Measurements from ENCODE around the gene MTRR. TPM values are rescaled to one million over a fixed set of nuclear protein-coding genes. Genes with fewer than 3 reads are reported as not detected.

The MTRR gene
- total RNA-seq, 2 donors from 2014 or later, result 30.5 to 51.9 TPM

- Histone ChIP-seq H3K4me3 (no peak overlapping the region), H3K36me3 (no peaks in the 10 kb centered on the region), H3K27me3 (replicated peaks; ENCODE audit: insufficient read depth) (no peaks in the 10 kb centered on the region), H3K27ac (no peak overlapping the region), H3K4me1 (ENCODE audit: control insufficient read depth in 1 of 2, low read depth in 2 of 2) (peaks cover 2 to 4% of the 10 kb centered on the region in 2 donors), H3K9me3 (no peaks in the 10 kb centered on the region)
- ATAC-seq (ENCODE audit: insufficient number of reproducible peaks, low FRiP score, low read depth) (no peak), DNase-seq (ENCODE audit: low spot score) (no peak)
- no peak for TF ChIP-seq CTCF (IDR thresholded peaks at IDR 0.05)
Observed at GRCh38 chr5:7844901-7845300, 24.0 kb upstream of the MTRR start.

- Histone ChIP-seq H3K9me3 (no peaks in the 10 kb centered on the region), H3K27me3 (replicated peaks; ENCODE audit: insufficient read depth) (no peaks in the 10 kb centered on the region), H3K36me3 (no peaks in the 10 kb centered on the region), H3K27ac (no peak overlapping the region), H3K4me3 (no peak overlapping the region), H3K4me1 (ENCODE audit: control insufficient read depth in 1 of 2, low read depth in 2 of 2) (peaks cover 5 to 8% of the 10 kb centered on the region in 2 donors)
- TF ChIP-seq CTCF (IDR thresholded peaks at IDR 0.05), result no peak
- ATAC-seq (ENCODE audit: insufficient number of reproducible peaks, low FRiP score, low read depth) (no peak), DNase-seq (ENCODE audit: low spot score) (no peak)
Observed at GRCh38 chr5:7845557-7845956, 23.4 kb upstream of the MTRR start.

DNA sequence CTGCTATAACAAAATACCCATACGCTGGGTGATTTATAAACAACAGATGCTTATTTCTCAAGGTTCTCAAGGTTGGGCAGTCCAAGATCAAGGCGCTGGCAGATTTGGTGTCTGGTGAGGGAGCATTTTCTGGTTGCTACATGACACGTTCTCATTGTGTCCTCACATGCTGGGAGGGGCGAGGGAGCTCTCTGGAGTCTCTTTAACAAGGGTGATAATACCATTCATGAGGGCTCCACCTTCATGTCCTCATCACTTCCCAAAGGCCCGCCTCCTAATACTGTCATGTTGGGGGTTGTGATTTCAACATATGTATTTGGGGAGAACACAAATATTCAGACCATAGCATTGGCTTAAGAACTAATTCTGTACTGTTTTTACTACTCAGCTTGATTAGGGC, 22.6 kb upstream of the MTRR start:
- TF ChIP-seq CTCF (IDR thresholded peaks at IDR 0.05), result no peak

GRCh38 chr5:7848296-7848695, 20.7 kb upstream of the MTRR start:
- H3K4me3 ChIP-seq, result no peak overlapping the region
- peaks cover 5 to 16% of the 10 kb centered on the region in 2 donors for H3K4me1 ChIP-seq (ENCODE audit: control insufficient read depth in 1 of 2, low read depth in 2 of 2)
- ATAC-seq (ENCODE audit: insufficient number of reproducible peaks, low FRiP score, low read depth) (no peak), DNase-seq (ENCODE audit: low spot score) (no peak)
- no peaks in the 10 kb centered on the region for H3K9me3 ChIP-seq
- no peaks in the 10 kb centered on the region for H3K36me3 ChIP-seq
- no peak for TF ChIP-seq CTCF (IDR thresholded peaks at IDR 0.05)
- no peaks in the 10 kb centered on the region for H3K27me3 ChIP-seq (replicated peaks; ENCODE audit: insufficient read depth)
- no peak overlapping the region for H3K27ac ChIP-seq

More for the DNA sequence above, 22.6 kb upstream of the MTRR start:
- H3K4me3 ChIP-seq, result no peak overlapping the region
- no peaks in the 10 kb centered on the region for H3K9me3 ChIP-seq
- H3K4me1 ChIP-seq (ENCODE audit: control insufficient read depth in 1 of 2, low read depth in 2 of 2), result peaks cover 5 to 8% of the 10 kb centered on the region in 2 donors
- no peak for ATAC-seq (ENCODE audit: insufficient number of reproducible peaks, low FRiP score, low read depth)
- H3K36me3 ChIP-seq, result no peaks in the 10 kb centered on the region
- DNase-seq (ENCODE audit: low spot score), result no peak
- H3K27ac ChIP-seq, result no peak overlapping the region
- H3K27me3 ChIP-seq (replicated peaks; ENCODE audit: insufficient read depth), result no peaks in the 10 kb centered on the region

GRCh38 chr5:7849681-7850394, 19.1 kb upstream of the MTRR start:
- peak overlapping the region; percentile 75 for H3K4me3 ChIP-seq
- H3K27me3 ChIP-seq (replicated peaks; ENCODE audit: insufficient read depth), result no peaks in the 10 kb centered on the region
- ATAC-seq (ENCODE audit: insufficient number of reproducible peaks, low FRiP score, low read depth) (no peak), DNase-seq (ENCODE audit: low spot score) (no peak)
- H3K27ac ChIP-seq, result no peak overlapping the region
- H3K36me3 ChIP-seq, result no peaks in the 10 kb centered on the region
- peaks cover 5 to 16% of the 10 kb centered on the region in 2 donors for H3K4me1 ChIP-seq (ENCODE audit: control insufficient read depth in 1 of 2, low read depth in 2 of 2)
- TF ChIP-seq CTCF (IDR thresholded peaks at IDR 0.05), result no peak
- H3K9me3 ChIP-seq, result no peaks in the 10 kb centered on the region

All from thoracic aorta (tissue), 2 donors.